Stimulated activated CD8-positive, alpha-beta memory T cell treated with anti-CD3 and anti-CD28 coated beads, Interleukin-4, amount 100 ng/mL, for 1 hour (primary cell): ENCODE measurements around the gene LRRC63.
"Not testable (repeated sequence)": the region's sequence is repeated elsewhere in the genome, so short reads cannot be mapped to it uniquely, and the experiment has no call there.

Experiments used
- DNase-seq, 2 donors: peaks; one replicate each; pipeline ENCODE4 v3.0.0-alpha.2; 2020; ENCODE audit warnings: low read depth in 2 of 2, low spot score in 1 of 2

LRRC63 gene

DNA sequence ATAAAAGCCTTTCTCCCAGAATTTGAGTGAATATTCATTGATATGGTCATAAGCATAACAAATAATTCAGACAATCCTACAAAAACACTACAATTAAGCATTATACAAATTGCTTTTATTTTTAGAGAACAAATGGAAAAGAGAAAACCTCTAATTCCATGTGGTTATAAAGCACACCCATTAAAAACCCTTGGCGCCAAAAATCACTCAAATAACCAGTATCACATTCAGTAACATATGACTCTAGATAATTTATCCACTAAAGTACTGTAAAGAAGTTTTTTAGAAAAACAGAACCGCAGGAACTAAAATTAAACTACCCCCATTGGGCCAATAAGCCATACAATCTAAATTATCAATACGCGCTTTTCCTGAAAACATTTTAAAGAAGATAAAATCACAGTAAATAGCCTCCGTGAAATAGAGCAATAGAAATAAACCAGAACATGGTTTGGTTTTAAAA, 30.3 kb upstream of the LRRC63 start:
- no peak for DNase-seq

DNA sequence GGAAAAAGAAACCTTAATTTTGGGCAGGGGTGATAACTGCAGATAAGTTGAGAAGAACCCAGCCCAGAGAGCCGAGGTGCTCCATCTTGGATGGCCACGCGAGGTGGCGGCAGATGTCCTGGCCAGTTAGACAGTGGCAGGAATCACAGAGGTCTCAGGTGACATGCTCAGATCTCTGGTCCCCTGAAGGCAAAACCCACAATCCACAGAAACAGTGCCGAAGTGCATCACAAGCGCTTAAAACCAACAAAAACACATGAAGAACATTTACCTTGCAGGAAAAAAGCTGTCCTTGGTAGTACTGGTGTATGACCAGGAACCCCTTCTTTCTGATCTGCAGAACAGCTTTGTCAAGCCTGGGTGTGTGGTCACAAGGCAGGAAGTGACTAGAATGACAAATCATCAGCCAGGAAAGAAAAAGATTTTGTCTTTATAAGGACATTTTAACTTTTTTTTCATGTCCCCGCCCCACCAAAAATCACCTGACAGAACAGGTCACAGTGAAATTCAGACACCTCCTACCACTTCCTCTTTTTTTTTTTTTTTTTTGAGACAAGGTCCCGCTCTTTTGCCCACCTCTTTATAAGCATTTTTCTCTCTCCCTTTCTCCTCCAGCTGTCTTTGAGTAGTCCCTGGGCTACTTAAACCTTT, 29.8 kb upstream of the LRRC63 start, which contains the start of gene LCP1:
Gene LCP1, minus strand, starts transcription at position 338 of the 651 bp plus-strand sequence. CDS start 22,515 bp downstream, outside the sequence.
- peak; percentile 38 to 56 for DNase-seq

DNA sequence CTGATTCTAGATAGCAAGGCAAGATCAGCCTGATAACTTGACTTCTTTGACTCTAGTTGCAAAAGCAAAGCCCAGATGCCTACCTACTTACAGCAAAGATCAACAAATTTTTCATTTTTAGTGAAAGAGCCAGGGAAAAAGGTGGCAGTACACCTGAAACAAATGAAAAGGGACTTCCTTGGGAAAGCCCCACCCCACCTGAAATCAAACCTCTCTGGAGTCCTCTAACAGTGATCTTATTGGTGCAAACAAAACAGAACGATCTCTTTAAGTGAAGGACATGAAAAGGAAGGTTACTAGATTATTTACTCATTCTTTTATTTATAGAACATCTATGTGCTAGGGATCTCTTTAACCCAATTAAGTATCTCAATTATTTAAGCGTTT, 29.2 kb upstream of the LRRC63 start:
- no peak for DNase-seq

DNA sequence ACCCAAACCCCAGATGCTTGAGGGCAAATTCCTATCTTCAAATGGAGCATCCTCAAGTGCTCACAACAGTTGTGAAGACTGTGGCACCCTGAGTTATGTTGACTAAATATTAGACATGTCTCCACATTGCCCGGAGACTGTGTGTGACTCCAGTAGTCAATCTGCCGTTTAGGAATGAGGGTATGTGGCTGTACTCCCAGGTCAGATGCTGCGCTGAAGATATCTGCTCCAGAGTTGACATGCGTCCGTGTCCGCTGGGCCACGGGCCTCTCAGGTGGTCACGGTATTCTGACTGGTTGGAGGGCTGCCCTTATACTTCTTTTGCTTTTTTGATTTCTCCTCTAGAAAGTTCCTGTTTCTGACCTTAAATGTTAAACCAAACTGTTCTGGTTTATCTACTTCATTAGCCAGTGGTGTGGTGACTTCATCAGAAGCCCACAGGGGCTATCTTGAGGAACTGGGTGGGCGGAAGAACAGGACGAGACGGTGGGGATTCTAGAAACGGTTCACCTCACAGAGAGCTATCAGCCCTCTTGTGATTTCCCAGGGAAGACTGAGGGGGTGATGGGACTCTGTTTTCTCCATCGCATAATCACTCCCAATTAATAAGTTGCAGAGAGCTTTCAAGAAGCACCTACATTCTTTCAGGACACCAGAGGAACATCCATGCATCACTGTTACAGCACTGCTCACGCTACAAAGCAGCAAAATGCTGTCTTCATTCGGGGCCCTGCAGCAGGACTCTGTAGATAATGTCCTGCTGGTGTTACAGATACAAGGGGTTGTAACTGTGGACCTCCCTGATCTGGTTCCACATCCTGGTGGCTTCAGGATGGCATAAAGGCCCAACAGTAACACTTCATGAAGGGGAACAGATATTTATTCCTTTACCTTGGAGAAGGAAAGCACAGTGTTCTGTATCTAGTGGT, 28.4 kb upstream of the LRRC63 start:
- DNase-seq: no peak

DNA sequence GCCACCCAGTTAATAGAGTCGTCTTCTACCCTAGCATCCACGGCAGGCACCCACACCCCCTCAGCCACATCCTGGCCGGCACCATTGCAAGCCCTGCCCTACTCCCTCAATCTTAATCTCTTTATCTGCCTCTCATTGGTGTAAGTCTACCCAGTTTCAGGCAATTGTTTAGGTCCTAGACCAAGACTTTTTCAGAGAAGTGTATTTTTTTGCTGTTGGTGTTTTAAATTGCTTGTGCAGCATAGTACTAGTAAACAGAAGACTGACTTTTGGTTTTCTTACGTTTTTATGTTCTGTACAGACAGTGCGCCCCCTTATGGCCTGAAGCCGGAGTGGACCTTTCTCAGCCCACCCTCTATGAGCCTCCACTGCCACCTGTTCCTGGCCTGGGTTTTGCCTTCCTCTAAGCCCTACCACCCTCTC, 27.4 kb upstream of the LRRC63 start:
- peak; percentile 51 to 60 for DNase-seq

DNA sequence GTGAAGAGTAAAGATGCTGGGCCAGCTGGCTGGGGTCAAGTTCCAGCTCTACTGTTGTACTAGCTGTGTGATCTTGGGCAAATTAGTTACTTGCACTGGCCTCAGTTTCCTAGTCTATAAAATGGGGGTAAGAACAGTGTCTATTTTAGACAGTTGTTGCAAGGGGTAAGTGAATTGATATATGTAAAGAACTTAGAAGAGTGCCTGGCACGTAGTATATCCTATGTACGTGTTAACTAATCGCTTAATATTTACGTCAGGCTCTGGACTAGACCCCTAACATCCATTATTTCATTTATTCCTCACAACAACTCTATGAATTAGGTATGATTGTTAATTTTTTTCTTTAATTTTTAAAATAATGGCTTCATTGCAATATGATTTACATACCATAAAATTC, 26.1 kb upstream of the LRRC63 start:
- DNase-seq: no peak

DNA sequence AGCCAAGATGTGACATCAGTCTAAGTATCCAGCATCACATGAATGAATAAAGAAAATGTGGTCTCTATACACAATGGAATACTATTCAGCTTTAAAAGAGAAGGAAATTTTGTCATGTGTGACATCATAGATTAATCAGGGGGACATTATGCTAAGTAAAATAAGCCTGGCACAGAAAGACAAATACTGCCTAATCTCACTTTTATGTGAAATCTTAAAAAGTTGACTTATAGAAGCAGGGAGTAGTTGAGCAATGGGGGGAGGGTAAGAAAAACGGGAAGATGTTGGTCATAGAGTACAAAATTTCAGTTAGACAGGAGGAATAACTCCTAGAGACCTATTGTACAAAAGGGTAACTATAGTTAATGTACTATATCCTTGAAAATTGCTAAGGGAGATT, 19.3 kb upstream of the LRRC63 start:
- DNase-seq: no peak

DNA sequence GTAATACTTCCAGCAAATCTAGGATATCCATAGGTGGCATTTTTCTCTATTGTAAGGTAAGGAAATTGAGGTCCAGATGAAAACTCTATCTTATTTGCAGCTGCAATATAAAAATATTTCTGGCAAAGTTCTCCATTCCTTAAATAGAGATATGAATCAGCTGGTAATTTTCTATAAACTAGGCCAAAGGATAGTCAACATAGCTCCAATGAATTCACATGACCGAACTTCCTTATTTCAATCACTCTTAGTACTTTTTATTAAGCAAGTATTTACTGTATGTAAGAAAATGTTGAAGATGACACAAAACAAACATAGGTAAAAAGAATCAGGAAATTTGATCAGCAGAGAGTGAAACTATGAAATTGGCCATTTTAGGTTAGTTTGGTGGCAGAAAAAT, 16.7 kb upstream of the LRRC63 start:
- no peak for DNase-seq

DNA sequence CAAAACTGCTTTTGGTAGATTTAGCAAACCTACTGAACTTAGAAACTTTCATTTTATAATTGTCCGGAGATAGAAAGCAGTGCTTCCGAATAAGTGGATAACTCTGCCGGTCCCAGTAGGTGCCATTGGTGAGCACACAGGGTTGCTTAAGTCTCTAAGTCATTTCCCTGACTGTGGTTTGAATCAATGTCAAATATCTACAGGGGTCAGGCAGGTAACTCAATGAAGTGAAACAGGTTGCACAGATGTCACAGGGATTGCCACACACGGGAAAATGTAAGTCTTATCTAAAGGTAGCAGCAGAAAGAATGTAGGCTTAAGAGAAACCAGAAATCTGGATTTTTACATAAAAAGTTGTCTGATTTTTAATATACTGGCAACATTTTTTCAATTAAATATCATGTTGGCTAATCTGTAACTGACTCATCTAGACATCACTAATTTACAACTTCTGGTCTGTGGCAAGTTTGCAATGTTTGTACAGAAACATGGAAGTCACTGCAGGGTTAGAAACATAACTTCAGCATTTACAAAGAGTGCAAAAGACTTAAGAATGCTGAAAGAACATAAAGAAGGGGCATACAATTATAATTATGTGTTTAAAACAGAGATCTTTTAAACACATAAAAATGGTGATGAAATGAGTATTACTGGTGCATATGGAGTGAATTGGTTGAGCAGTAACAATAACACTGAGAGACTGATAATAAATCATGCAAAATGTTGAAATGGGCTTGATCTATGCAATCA, 14.3 kb upstream of the LRRC63 start:
- no peak for DNase-seq

DNA sequence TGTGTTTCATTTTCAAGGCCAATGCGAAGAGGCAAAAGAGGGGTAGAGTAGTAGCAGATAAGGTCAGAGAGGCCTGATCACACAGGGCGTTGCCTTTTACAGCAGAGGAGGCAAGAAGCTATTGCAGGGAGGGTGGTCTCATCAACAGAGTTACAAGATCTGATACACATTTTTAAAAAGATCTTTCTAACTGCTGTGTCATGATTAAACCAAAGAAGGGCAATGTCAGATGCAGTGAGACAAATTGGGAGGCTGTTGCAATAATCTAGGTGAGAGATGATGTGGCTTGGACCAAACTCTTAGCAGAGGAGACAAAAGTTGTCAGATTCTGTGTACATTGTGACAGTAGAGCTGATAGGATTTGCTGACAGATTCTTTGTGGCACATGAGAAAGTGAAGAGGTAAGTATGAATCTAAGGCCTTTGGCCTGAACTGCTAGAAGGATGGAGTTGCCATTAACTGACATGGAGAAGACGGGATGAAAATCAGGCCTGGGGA, 13.0 kb upstream of the LRRC63 start:
- no peak for DNase-seq

DNA sequence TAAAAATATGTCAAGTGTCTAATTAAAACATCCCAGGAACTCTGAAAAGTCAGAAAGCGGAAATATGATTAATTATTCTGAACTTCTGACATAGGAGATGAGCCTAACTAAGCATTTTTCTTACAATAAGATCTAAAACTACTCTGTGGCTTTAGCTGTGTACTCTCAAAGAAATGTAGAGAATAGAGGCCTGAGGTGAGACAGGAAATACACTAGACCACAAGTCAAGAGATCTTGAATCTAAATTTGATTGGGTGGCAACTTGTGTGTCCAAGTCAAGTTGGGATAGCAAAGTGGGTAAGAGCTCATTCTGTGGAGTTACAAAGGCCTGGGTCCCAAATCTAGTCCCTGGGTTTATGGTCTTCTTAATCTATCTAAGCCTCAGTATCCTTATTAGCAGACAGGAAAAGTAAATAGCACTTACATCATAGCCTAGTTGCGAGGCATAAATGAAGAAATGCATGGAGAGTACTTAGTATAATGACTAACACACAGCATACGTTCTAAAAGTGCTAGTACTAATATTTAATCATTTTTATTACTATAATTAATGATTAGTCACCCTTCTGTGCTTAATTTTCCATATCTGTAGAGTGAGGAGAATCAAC, 9.4 kb upstream of the LRRC63 start:
- DNase-seq: no peak

DNA sequence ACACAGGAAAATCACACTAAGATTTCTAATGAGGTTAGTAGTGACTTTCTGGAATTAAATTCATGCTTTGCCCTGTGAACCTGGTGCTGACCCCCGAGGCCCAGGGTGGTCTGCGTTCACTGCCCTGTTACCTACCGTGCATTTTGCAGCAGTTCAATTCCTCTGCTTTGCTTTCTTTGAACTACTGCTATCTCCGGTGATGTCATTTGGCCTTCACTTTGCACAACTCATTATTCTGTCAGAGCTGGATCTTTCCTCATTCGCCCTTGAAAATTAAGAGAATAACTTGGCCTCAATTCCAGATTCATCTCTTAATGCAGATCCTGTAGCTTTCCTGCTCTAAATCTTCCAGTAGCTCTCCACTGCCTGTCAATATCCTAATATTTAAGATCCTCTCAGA, 8.8 kb upstream of the LRRC63 start:
- no peak for DNase-seq

DNA sequence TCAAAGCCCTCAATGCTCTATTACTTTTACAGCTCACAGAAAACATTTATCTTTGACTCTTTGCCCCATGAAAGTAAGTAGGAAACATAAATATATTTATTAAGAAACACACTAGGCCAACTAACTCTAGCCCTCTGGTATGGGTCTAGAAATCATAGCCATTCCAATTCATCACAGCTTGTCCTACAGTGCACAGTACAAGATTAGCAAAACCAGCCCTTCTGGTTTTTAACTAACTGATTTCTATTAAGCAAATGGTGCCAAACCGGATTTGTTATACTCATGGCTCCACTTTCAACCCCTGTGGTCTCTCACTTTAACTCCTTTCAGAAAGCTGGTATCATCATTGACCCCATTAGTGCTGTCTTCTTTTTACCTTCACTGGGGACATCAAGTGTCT, 5.6 kb upstream of the LRRC63 start:
- DNase-seq: no peak

DNA sequence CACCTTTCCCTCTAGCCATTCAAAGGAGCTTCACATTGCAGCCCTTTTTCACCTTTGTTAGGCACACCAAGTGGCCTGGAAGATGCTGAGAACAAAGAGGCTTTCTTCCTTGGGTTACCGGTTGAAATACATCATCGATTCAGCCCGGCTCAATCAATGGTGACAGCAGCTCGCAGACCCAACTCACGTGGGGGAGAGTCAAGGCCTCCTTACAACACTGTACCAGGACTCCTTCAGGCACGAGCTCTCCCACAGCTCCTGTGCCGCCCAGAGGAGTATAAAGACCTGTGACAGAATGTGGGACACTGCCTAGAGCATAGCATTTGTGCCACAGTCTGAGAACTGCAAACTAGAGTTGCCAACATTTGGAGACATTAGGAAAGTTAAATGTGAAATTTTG, 3.9 kb upstream of the LRRC63 start:
- no peak for DNase-seq

DNA sequence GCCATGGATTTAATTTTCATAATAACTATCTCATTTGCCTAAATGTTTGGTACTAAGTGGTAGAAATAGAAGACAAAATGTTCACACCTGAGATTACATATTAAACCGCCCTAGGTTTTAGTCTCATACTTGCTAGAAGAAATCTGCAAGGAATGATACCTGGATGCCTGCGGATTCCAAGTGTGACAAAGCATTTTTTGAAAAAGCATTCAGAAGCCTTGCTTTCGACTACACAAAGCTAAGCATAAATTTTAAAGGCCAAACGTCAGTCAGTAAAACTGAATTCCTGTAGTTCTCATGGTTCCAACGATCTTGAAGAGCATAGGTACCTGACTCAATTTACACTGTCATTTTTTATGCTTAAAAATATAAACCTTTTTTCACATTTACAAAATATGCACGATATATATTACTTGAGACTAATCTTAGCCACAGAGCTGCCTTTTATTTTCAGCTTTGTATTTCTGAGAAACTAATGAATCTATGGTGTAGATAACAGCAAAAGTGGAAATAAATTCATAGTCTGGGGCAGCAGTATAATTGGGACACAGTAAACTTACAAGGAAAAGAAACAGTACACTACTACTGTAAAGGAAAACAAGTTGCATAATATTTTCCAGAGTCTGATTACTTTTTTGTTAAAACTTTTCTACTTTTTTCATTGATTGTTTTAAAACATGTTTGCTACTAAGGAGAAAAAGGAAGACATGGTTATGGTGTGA, 1.2 kb upstream of the LRRC63 start:
- DNase-seq: no peak

DNA sequence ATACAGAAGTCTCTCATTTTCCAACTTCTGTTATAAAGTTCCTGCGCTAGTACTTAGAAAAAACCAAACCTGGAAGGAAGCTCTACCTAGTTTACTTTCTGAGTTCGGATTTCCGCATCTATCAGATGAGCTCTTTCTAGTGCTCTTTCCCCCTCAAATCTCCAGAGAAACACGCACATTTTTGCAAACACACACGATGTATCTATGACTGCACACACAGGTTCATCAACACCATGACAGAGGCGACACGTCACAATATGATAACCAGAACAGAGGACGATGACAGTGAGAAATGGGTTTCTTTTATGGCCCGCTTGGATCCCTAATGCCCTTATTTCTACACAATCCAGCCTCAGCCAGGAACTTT, 629 bp upstream of the LRRC63 start:
- DNase-seq: no peak

DNA sequence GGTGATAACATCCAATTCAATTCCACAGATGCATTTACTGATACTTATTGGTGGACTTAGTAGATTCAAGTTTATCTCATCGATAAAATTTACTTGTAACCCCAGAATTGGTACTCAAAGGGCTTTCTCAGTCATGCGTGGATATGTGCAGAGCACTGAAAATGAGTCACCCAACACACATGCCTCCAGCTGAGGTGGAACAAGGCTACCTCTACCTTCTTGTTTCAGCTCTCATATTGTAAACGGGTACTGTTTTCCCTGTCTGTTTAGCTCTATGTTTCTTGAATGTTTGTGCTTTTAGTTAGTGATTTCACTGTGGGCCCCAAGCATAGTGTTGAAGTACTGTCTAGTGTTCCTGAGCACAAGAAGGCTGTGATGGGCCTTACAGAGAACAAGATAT, 1.5 kb downstream of the LRRC63 start:
- DNase-seq: no peak

DNA sequence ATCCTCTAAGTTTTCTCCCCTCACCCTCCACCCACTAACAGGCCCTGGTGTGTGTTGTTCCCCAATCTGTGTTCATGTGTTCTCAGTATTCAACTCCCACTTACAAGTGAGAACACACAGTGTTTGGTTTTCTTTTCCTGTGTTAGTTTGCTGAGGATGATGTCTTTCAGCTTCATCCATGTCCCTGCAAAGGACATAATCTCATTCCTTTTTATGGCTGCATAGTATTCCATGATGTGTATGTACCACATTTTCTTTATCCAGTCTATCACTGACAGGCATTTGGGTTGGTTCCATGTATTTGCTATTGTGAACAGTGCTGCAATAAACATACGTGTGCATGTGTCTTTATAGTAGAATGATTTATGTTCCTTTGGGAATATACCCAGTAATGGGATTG, 3.0 kb downstream of the LRRC63 start:
- not testable (repeated sequence) for DNase-seq

DNA sequence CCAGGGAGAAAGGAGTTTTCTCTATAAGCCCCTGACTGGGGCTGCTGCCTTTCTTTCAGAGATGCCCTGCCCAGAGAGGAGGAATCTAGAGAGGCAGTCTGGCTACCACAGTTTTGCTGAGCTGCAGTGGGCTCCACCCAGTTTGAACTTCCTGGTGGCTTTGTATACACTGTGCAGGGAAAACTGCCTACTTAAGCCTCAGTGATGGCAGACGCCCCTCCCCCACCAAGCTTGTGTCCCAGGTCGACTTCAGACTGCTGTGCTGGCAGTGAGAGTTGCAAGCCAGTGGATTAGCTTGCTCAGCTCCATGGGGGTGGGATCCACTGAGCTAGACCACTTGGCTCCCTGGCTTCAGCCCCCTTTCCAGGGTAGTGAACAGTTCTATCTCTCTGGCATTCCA, 8.5 kb downstream of the LRRC63 start:
- DNase-seq: not testable (repeated sequence)

DNA sequence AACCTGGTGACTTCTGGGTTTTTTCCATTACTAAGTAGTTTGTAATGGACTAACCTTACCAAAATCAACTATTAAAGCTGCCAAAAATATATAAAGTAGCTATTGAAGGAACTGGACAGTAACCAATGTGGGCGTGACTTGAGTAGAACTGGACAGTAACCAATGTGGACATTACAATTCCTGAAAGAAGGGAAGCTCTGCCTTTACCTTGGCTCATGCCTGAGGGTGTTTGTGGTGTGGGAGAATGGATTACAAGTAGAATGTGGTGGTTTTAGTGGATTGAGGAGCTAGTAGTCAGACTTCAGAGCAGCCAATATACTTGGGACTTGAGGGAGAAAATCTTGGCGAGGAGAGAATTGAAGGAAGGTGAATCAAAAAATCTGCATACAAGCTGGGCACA, 17.5 kb downstream of the LRRC63 start:
- DNase-seq: no peak
